COR-L47 (cell line): Measurements from ENCODE around the gene COL24A1.
"Not testable (repeated sequence)": the region's sequence is repeated elsewhere in the genome, so short reads cannot be mapped to it uniquely, and the experiment has no call there.

Experiments used
- DNase-seq: peaks from one replicate; lab custom pipeline; 2025; lab: John Stamatoyannopoulos, UW

The COL24A1 gene

GRCh38 chr1:85801520-85801919, 355.1 kb downstream of the COL24A1 start:
- no peak for DNase-seq

GRCh38 chr1:85799737-85800136, 356.8 kb downstream of the COL24A1 start:
- DNase-seq, result no peak

GRCh38 chr1:85798419-85798818, 358.2 kb downstream of the COL24A1 start:
- no peak for DNase-seq

GRCh38 chr1:85777021-85777420, 379.6 kb downstream of the COL24A1 start:
- not testable (repeated sequence) for DNase-seq

GRCh38 chr1:85762804-85763203, 393.8 kb downstream of the COL24A1 start:
- no peak for DNase-seq

- DNase-seq, result no peak
Measured at GRCh38 chr1:85756864-85757263, 399.7 kb downstream of the COL24A1 start.

- DNase-seq, result no peak
Measured at GRCh38 chr1:85748120-85748519, 408.5 kb downstream of the COL24A1 start.

GRCh38 chr1:85746777-85747176, 409.8 kb downstream of the COL24A1 start:
- DNase-seq, result no peak

- no peak for DNase-seq
Measured at GRCh38 chr1:85743814-85744213, 412.8 kb downstream of the COL24A1 start.

- no peak for DNase-seq
Measured at GRCh38 chr1:85734931-85735330, 421.6 kb downstream of the COL24A1 start.

GRCh38 chr1:85718678-85719340, 437.8 kb downstream of the COL24A1 start:
- DNase-seq, result no peak

- not testable (repeated sequence) for DNase-seq
Measured at GRCh38 chr1:85714418-85715114, 442.0 kb downstream of the COL24A1 start.

- no peak for DNase-seq
Measured at GRCh38 chr1:85708829-85709227, 447.7 kb downstream of the COL24A1 start.

- DNase-seq, result peak; percentile 98
Measured at GRCh38 chr1:85707990-85708828, 448.4 kb downstream of the COL24A1 start, which contains the start of gene ZNHIT6. TSS of gene ZNHIT6 (minus strand) at chr1:85708433. CDS start at chr1:85708284, 149 bp downstream.

GRCh38 chr1:85707267-85707989, 449.1 kb downstream of the COL24A1 start:
- DNase-seq, result no peak

- no peak for DNase-seq
Measured at GRCh38 chr1:85705940-85706339, 450.6 kb downstream of the COL24A1 start.

- no peak for DNase-seq
Measured at GRCh38 chr1:85700422-85700821, 456.1 kb downstream of the COL24A1 start.

- DNase-seq, result no peak
Measured at GRCh38 chr1:85697895-85698294, 458.7 kb downstream of the COL24A1 start.

- peak; percentile 12 for DNase-seq
Measured at GRCh38 chr1:85692730-85693314, 463.8 kb downstream of the COL24A1 start.

- no peak for DNase-seq
Measured at GRCh38 chr1:85689775-85690404, 466.7 kb downstream of the COL24A1 start.
